GM13977 (cell line): ENCODE results near the gene ASB16.
A peak's percentile ranks its signal among the peaks of the same experiment; 100 is the strongest.

Experiments
- DNase-seq: peaks from one replicate; pipeline ENCODE4 v3.0.0; 2012; ENCODE audit warnings: low spot score
- in situ Hi-C: fragments of 300-500 bp; cut with MboI; formaldehyde crosslinking; loops from one replicate; pipeline ENCODE4 v1.12.0; 2022; ENCODE audit warnings: low sequenced_read_pairs, low pct_unique_long_range_greater_than_20kb, mixed read lengths, inconsistent platforms; ENCODE audit not compliant: unreplicated experiment
- TF ChIP-seq, protein P1 (sequence below): IDR thresholded peaks from 2 replicates; pipeline ENCODE4 v1.5.1; 2012; ENCODE audit warnings: mild to moderate bottlenecking, control low read depth; ENCODE audit not compliant: insufficient read depth; ENCODE audit errors: extremely low read depth, missing control alignments

ASB16 gene

GRCh38 chr17:44184212-44184810 is 13.8 kb downstream of the ASB16 start:
- in situ Hi-C loops: no loop called here
- TF ChIP-seq, protein P1, sequence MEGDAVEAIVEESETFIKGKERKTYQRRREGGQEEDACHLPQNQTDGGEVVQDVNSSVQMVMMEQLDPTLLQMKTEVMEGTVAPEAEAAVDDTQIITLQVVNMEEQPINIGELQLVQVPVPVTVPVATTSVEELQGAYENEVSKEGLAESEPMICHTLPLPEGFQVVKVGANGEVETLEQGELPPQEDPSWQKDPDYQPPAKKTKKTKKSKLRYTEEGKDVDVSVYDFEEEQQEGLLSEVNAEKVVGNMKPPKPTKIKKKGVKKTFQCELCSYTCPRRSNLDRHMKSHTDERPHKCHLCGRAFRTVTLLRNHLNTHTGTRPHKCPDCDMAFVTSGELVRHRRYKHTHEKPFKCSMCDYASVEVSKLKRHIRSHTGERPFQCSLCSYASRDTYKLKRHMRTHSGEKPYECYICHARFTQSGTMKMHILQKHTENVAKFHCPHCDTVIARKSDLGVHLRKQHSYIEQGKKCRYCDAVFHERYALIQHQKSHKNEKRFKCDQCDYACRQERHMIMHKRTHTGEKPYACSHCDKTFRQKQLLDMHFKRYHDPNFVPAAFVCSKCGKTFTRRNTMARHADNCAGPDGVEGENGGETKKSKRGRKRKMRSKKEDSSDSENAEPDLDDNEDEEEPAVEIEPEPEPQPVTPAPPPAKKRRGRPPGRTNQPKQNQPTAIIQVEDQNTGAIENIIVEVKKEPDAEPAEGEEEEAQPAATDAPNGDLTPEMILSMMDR: no peak
- DNase-seq: no peak

DNA sequence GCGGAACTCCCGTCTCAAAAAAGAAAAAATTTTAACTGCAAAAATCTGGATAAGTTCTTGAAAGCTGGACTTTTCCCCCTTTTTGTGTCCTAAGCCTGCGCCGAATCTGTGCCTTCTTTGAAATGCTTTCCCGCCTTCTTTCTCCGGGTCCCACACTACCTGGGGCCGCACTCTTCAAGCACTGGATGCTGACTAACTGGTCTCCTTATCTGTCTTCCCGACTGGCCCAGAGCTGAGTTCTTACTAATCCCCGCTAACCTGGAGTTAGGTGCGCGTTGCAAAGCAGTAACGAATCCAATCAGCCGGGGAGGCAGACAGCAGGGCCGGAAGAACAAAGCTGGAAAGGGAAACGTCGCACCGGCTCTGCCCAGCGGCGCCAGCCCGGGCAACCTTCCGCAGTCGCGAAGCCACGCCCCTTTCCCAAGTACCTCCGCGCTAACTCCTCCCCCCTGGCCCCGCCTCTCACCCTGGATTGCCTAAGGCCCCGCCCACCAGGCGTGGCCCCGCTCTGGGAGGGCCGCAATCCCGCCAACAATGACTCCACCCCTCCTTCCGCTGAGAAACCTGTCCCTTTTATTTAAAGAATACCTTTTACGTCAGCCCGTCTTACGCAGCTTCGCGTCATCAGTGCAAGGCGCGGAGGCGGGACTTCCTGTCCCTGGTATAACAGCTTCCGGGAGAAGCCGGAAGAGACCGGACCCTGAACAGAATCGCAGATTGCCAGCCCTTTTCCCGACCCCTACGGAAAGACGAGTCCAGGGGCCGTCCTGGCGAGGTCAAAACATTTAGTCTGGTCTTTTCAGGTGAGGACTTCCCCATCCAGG is 16.0 kb downstream of the ASB16 start, which contains the start of gene TMUB2:
TSS of gene TMUB2 (plus strand) at position 666 of the 824 bp plus-strand sequence. CDS start 737 bp downstream, outside the sequence.
- in situ Hi-C loops: no loop called here
- peak; percentile 100 for DNase-seq
- TF ChIP-seq, protein P1: no peak

DNA sequence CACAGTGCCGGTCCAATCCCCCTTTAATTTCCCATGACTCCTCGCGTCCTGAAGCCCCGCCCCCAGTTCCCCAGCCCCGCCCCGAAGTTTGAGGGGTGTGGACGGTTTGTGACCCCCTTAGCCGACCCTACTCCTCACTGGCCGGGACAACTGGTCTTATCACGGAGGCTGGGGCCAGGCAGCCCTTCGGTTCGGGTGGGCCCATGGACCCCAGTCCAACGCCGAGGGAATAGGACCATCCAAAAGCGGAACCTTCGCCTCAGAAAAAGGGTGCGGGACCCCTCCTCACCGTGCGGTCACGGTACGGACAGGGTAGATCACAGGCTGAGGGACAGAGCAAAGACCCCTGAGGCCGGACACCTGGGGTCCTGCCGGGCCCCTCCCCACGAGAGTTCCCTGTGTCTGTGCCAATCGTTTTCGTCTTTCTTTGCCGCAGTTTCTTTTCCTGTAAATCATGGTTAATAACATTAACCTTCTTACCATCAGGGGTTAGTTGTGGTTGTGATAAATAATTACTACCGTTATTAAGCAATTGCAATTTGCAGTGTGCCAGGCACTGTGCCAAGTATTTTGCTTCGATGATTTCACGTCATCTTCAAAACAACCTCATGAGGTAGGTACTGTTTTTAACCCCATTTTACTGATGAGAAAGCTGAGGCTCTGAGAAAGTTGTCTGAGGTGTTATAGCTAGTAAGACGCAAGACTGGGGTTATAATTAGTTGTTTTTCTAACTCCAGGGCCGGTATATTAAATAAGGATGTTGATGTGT is 16.8 kb downstream of the ASB16 start:
- TF ChIP-seq, protein P1: no peak
- DNase-seq: no peak
- in situ Hi-C loops: no loop called here

GRCh38 chr17:44188576-44189403 is 18.3 kb downstream of the ASB16 start:
- in situ Hi-C loops: no loop called here
- no peak for DNase-seq
- TF ChIP-seq, protein P1: no peak

DNA sequence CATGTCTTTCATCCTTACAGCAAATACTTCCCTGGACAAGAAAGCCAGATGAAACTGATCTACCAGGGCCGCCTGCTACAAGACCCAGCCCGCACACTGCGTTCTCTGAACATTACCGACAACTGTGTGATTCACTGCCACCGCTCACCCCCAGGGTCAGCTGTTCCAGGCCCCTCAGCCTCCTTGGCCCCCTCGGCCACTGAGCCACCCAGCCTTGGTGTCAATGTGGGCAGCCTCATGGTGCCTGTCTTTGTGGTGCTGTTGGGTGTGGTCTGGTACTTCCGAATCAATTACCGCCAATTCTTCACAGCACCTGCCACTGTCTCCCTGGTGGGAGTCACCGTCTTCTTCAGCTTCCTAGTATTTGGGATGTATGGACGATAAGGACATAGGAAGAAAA is 20.0 kb downstream of the ASB16 start:
- no peak for DNase-seq
- TF ChIP-seq, protein P1: no peak
- in situ Hi-C loops: no loop called here

DNA sequence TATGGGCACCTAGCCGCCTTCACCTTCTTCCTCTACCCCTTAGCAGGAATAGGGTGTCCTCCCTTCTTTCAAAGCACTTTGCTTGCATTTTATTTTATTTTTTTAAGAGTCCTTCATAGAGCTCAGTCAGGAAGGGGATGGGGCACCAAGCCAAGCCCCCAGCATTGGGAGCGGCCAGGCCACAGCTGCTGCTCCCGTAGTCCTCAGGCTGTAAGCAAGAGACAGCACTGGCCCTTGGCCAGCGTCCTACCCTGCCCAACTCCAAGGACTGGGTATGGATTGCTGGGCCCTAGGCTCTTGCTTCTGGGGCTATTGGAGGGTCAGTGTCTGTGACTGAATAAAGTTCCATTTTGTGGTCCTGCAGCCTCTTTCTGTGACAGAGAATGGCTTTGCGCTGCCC is 20.9 kb downstream of the ASB16 start:
- in situ Hi-C loops: no loop called here
- no peak for DNase-seq
- TF ChIP-seq, protein P1: no peak
